HG03442 (cell line): ENCODE results near the gene FAM185A.
"Not testable (repeated sequence)": the region's sequence is repeated elsewhere in the genome, so short reads cannot be mapped to it uniquely, and the experiment has no call there.

Experiments used
- ATAC-seq: cut with Tn5 transposase; IDR thresholded peaks from one replicate; pipeline ENCODE4 v1.9.1; 2021; ENCODE audit warnings: mild to moderate bottlenecking, moderate library complexity; ENCODE audit not compliant: unreplicated experiment

Gene FAM185A

GRCh38 chr7:102776217-102776616 is 27.4 kb downstream of the FAM185A start:
- ATAC-seq: not testable (repeated sequence)

GRCh38 chr7:102778663-102779062 is 29.9 kb downstream of the FAM185A start:
- ATAC-seq: not testable (repeated sequence)

DNA sequence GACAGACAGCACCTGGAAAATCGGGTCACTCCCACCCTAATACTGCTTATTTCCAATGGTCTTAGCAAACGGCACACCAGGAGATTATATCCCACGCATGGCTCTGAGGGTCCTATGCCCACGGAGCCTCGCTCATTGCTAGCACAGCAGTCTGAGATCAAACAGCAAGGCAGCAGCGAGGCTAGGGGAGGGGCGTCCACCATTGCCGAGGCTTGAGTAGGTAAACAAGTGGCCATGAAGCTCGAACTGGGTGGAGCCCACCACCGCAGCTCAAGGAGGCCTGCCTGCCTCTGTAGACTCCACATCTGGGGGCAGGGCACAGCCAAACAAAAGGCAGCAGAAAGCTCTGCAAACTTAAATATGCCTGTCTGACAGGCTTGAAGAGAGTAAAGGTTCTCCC is 32.1 kb downstream of the FAM185A start:
- not testable (repeated sequence) for ATAC-seq

GRCh38 chr7:102788770-102789169 is 40.0 kb downstream of the FAM185A start:
- ATAC-seq: not testable (repeated sequence)

DNA sequence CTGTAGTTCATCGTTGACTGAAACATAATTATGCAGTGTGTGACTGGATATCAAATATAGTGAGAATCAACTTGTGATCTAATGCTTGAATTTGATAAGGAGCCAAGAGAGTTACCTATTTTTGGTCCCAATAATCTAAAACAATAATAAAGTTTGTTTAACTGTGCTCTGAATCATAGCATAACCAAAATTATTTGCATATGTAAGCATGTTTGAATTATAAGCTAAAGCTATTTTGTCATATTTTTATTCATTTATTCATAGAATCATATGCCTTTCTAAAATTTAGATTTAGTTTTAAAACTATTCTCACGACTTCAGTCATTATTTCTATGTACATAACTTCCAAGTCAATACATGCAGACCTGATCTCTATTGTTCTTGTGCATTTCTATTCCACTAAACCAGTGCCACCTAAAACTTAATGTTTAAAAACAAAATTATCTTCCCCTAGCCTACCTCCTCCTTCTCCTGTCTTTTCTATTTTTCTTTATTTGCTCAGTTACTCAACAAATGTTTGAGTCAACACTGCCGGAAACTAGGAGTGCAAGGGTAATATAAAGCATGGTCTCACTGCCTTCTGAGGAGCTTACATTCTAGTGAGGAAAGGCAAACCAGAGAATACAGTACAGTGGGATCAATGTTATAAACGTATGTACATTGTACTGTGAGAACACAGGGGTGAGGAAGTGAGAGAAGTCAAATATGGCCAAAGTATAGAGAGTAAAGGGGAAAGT is 41.7 kb downstream of the FAM185A start:
- ATAC-seq: not testable (repeated sequence)

DNA sequence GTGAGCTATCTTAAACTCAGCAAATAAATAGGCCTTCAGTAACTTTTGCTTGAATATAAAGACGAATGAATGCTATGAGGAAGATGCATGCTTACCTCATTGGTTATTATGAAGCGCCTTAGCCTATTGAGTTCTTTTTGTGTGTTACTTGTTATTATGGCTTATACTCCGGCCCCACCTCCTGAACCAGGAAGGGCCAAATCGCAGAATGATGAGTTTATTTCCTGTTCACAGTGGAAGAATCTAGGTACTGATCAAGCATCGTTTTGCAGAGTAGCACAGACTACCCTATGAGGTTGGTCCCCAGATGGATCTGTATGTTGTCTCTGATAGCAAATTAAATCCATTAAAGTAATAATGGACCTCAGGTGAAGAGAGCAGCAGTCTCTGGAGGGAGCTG is 42.6 kb downstream of the FAM185A start:
- not testable (repeated sequence) for ATAC-seq

DNA sequence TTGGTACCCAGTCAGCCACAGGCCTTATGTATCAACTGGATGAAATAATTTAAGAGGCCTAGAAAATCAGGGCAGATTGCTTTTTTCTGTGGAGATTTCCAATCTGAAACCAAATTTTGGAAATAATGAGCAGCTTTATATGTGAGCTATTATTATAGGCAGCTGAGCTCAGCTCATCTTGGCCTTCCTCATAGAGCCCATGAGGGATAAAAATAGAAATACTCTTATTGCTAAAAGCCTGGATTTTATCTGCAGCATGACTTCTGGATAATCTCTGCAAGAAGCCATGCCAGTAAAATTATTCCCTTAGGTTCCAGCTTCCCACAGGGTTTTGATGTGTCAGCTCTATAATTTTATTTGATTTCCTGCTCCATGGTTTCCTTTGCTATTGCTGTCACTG is 43.0 kb downstream of the FAM185A start:
- ATAC-seq: not testable (repeated sequence)

GRCh38 chr7:102794567-102794966 is 45.8 kb downstream of the FAM185A start:
- ATAC-seq: not testable (repeated sequence)

- not testable (repeated sequence) for ATAC-seq
Observed at GRCh38 chr7:102795987-102796595, 47.3 kb downstream of the FAM185A start.

DNA sequence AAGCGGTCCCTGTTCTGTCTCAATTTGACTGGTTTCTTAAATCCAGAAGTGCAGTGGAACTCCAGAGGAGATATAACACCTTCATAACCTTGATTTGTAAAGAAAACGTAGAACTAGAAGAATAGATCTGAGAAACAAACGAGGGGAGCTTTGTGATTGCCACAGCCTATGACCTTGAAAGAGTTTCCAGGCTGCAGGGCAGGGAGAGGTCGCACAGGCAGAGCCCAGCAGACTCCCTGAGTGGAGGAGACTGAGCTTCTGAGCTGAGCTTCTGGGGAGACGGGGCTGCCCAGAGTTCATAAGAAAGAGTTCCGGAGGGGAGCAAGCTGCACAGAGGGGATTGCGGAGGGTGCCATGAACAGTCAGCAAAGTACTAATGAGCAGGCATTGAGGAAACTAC is 57.8 kb downstream of the FAM185A start:
- ATAC-seq: no peak

DNA sequence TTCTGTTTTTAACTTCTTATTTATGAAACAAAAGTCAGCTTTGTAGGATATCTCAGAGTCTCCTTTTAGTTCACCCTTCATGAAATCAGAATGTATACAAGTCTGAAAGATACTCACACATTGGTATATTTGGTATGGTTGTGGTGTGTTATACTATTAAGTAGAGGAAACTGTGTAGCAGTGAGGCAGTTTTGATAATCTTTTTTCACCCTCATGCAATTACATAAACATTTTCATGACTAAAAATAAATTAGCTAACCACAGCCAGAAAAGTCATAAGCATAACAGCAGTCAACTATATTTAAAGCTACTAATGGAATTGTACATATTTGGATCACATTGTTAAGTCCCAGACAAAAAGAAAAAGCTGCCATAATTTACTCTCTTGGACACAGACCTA is 62.1 kb downstream of the FAM185A start:
- no peak for ATAC-seq

DNA sequence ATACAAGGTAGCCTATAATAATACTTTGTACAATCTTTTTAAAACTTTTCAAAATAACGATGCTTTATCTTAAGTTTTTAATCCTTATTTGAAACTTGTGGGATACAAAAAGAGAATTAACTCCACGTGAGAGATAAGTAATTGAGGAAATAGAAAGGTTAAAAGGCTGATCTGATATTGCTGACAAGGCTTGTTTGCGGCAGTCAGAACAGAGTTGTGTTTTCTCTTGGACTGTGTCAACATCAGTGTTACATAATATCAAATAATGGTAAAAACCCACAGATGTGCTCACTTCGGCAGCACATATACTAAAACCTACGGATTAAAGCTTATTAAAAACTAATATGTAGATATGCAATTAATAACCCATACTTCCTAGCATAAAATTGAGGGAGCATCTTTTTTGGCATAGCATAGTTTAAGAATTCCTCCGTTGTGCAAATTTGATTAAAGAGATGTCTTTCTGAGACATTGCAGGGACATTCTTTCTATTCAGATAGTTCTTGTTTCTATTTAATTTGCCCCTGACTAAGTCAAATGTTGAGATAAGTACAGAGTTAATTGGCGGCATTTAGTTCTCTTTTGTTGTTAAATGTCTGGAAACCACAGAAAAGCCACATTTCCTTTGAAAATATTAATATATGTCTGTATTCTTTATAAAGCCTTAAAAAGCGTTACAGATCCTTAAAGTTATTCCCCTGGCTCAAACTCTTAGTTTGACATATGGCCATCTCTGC is 63.3 kb downstream of the FAM185A start:
- ATAC-seq: no peak

- no peak for ATAC-seq
Observed at GRCh38 chr7:102813191-102814024, 64.6 kb downstream of the FAM185A start.

DNA sequence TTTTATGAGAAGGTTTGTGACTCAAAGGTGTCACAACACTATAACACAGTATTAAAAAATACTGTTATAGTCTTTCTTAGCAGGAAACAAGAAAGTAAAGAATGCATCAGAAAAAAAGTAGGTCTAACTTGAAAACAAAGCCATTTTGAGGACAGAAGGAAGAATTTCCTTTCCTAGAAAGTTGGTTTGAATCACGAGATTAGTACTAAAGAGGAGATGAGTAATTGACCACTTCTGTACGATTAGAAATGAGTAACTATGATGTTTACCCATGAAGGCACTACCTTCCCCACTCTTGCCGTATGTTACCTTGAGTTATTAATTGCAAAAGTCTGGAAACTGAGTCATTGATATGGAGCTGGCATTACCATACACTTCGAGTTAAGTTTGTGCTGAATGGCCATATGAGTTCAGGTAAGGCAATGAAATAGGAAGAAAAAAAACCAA is 65.2 kb downstream of the FAM185A start:
- ATAC-seq: no peak

DNA sequence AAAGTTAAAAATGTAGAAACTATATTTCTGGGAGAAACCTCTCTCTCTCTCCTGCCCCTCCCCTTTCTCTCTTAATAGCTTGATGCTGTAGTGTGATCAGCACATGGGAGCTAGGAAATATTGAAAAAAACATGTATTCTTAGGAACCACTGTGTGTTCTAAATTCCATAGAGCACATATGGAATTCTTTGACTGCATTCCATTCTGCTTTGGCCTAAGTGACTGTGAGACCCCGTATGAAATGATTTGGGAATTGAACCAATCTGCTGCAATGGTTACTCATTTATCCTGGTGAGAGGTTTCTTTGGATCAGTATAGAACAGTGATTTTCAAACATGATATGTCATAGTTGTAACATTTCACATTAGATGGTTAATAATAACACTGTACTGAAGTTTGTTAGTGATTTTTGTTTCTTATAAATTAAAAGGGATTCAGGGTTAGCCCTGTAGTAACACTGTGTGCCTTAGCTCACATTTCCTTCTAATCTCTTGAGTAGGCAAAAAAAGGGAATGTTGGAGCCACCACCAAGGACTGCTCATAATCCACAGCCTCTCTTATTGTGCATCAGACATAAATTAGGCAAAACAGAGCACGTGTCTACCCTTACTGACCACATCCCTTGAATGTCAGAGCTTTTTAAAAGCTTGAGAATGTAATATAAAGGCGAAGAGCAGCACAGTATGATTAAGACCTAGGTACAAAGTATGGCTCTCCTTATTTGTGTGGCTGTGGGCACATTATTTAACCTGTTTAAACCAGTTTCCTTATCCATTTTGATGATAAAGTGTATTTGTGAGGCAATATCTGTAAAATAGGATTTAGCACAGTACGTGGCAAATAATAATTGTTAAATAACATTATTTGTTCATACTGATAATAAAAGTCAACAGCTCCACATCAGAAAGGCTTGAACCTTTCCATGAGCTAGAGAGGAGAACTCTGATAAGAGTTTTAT is 69.1 kb downstream of the FAM185A start:
- no peak for ATAC-seq

GRCh38 chr7:102819151-102819550 is 70.4 kb downstream of the FAM185A start:
- no peak for ATAC-seq

- no peak for ATAC-seq
Observed at GRCh38 chr7:102821994-102822747, 73.4 kb downstream of the FAM185A start.

- no peak for ATAC-seq
Observed at GRCh38 chr7:102823390-102824119, 74.8 kb downstream of the FAM185A start.
